ENCODE results near the gene CRIP2. TPM values are rescaled to one million over a fixed set of nuclear protein-coding genes. Genes with fewer than 3 reads are reported as not detected.

The CRIP2 gene
- total and polyA plus RNA-seq, 2 of the 13 experiments (the other 11 are each of a cell fraction or from before 2014, with no cell fraction given) = 31.6 to 37.9 TPM

DNA sequence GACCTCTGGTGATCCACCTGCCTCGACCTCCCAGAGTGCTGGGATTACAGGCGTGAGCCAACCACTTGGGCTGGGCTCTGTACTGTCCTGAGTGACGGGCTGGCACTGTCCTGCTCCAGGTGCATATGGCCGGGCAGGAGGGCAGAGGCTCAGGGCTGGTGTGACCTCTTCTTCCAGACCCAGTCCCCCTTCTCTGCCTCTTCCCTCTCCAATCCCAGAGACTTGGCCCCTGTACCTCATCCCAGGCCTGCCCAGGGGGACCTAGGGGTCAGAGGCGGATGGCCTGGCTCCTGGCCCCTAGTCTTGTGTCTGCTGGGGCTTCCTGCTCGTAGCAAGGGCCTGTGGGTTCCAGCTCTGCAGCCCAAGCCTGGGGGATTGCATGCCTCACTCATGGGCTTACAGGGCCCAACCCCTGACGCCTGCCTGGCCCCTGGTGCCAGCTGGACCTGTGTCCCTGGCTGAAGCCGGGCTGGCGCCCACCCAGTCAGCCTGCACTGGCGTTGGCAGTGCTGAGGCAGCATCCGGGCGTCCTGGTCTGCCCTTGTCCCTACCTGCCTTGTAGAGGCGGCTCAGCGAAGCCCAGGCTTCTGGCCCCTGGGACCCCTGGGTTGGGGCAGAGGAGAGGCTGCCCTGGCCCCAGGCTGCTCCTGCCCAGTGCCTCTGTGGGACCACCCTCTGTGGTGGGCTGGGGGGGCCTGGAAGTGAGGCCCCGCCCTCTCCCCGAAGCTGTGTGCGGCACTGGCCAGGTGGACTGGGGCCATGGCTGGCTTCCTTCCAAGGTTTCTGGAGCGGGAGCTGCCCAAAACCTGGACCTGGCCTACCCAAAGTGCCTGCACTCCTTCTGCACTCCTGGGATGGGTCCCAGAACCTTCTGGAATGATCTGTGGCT is 20.7 kb downstream of the CRIP2 start (continued):
- TF ChIP-seq, protein P1, sequence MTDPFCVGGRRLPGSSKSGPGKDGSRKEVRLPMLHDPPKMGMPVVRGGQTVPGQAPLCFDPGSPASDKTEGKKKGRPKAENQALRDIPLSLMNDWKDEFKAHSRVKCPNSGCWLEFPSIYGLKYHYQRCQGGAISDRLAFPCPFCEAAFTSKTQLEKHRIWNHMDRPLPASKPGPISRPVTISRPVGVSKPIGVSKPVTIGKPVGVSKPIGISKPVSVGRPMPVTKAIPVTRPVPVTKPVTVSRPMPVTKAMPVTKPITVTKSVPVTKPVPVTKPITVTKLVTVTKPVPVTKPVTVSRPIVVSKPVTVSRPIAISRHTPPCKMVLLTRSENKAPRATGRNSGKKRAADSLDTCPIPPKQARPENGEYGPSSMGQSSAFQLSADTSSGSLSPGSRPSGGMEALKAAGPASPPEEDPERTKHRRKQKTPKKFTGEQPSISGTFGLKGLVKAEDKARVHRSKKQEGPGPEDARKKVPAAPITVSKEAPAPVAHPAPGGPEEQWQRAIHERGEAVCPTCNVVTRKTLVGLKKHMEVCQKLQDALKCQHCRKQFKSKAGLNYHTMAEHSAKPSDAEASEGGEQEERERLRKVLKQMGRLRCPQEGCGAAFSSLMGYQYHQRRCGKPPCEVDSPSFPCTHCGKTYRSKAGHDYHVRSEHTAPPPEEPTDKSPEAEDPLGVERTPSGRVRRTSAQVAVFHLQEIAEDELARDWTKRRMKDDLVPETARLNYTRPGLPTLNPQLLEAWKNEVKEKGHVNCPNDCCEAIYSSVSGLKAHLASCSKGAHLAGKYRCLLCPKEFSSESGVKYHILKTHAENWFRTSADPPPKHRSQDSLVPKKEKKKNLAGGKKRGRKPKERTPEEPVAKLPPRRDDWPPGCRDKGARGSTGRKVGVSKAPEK (CRISPR knock-in tag; IDR thresholded peaks at IDR 0.05; ENCODE audit: borderline replicate concordance) = 0 out of 2 replicates have a peak, but pooled peaks have one; percentile 49
- TF ChIP-seq, protein P2, sequence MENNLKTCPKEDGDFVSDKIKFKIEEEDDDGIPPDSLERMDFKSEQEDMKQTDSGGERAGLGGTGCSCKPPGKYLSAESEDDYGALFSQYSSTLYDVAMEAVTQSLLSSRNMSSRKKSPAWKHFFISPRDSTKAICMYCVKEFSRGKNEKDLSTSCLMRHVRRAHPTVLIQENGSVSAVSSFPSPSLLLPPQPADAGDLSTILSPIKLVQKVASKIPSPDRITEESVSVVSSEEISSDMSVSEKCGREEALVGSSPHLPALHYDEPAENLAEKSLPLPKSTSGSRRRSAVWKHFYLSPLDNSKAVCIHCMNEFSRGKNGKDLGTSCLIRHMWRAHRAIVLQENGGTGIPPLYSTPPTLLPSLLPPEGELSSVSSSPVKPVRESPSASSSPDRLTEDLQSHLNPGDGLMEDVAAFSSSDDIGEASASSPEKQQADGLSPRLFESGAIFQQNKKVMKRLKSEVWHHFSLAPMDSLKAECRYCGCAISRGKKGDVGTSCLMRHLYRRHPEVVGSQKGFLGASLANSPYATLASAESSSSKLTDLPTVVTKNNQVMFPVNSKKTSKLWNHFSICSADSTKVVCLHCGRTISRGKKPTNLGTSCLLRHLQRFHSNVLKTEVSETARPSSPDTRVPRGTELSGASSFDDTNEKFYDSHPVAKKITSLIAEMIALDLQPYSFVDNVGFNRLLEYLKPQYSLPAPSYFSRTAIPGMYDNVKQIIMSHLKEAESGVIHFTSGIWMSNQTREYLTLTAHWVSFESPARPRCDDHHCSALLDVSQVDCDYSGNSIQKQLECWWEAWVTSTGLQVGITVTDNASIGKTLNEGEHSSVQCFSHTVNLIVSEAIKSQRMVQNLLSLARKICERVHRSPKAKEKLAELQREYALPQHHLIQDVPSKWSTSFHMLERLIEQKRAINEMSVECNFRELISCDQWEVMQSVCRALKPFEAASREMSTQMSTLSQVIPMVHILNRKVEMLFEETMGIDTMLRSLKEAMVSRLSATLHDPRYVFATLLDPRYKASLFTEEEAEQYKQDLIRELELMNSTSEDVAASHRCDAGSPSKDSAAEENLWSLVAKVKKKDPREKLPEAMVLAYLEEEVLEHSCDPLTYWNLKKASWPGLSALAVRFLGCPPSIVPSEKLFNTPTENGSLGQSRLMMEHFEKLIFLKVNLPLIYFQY (CRISPR knock-in tag; IDR thresholded peaks at IDR 0.05; ENCODE audit: borderline replicate concordance) = no peak
- TF ChIP-seq POLR2G (IDR thresholded peaks at IDR 0.05; ENCODE audit: low read depth, low read length) (0 out of 2 replicates have a peak, but pooled peaks have one; percentile 15), ONECUT2 (CRISPR knock-in tag; IDR thresholded peaks at IDR 0.05) (no peak), ZNF589 (CRISPR knock-in tag; conservative IDR thresholded peaks at IDR 0.05) (0 out of 2 replicates have a peak, but pooled peaks have one; percentile 62), FOXA1 (IDR thresholded peaks at IDR 0.05) (no peak), FOXA1 (CRISPR knock-in tag; IDR thresholded peaks at IDR 0.05) (no peak), ATF7-NPFF (CRISPR knock-in tag; IDR thresholded peaks at IDR 0.05; ENCODE audit: low read depth) (peak; percentile 54; the same call in 1 of the 2 replicates), TGIF2 (CRISPR knock-in tag; IDR thresholded peaks at IDR 0.05) (no peak), CHCHD3 (CRISPR knock-in tag; IDR thresholded peaks at IDR 0.05) (0 out of 2 replicates have a peak, but pooled peaks have one; percentile 36), TBX2 (CRISPR knock-in tag; IDR thresholded peaks at IDR 0.05; ENCODE audit: borderline replicate concordance) (0 out of 2 replicates have a peak, but pooled peaks have one; percentile 28), TCF12 (IDR thresholded peaks at IDR 0.05) (no peak), TCF12 (CRISPR knock-in tag; IDR thresholded peaks at IDR 0.05) (no peak), ZC3H13 (CRISPR knock-in tag; IDR thresholded peaks at IDR 0.05) (peak; percentile 73), ZNF263 (CRISPR knock-in tag; IDR thresholded peaks at IDR 0.05) (peak; percentile 45; the same call in 1 of the 2 replicates)
- TF ChIP-seq, protein P3, sequence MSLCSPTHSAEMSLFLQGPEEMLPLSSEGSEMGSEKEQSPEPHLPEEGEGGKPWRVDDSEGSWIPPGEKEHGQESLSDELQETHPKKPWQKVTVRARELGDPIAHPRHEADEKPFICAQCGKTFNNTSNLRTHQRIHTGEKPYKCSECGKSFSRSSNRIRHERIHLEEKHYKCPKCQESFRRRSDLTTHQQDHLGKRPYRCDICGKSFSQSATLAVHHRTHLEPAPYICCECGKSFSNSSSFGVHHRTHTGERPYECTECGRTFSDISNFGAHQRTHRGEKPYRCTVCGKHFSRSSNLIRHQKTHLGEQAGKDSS (CRISPR knock-in tag; IDR thresholded peaks at IDR 0.05; ENCODE audit: borderline replicate concordance, low read depth) = no peak
- TF ChIP-seq, protein P4, sequence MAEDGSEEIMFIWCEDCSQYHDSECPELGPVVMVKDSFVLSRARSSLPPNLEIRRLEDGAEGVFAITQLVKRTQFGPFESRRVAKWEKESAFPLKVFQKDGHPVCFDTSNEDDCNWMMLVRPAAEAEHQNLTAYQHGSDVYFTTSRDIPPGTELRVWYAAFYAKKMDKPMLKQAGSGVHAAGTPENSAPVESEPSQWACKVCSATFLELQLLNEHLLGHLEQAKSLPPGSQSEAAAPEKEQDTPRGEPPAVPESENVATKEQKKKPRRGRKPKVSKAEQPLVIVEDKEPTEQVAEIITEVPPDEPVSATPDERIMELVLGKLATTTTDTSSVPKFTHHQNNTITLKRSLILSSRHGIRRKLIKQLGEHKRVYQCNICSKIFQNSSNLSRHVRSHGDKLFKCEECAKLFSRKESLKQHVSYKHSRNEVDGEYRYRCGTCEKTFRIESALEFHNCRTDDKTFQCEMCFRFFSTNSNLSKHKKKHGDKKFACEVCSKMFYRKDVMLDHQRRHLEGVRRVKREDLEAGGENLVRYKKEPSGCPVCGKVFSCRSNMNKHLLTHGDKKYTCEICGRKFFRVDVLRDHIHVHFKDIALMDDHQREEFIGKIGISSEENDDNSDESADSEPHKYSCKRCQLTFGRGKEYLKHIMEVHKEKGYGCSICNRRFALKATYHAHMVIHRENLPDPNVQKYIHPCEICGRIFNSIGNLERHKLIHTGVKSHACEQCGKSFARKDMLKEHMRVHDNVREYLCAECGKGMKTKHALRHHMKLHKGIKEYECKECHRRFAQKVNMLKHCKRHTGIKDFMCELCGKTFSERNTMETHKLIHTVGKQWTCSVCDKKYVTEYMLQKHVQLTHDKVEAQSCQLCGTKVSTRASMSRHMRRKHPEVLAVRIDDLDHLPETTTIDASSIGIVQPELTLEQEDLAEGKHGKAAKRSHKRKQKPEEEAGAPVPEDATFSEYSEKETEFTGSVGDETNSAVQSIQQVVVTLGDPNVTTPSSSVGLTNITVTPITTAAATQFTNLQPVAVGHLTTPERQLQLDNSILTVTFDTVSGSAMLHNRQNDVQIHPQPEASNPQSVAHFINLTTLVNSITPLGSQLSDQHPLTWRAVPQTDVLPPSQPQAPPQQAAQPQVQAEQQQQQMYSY (CRISPR knock-in tag; IDR thresholded peaks at IDR 0.05) = peak; percentile 91

Data from HepG2 (cell line).